NCI-H1436 (cell line): Measurements from ENCODE around the gene BICRA.
A peak's percentile ranks its signal among the peaks of the same experiment; 100 is the strongest.
"Not testable (repeated sequence)": the region's sequence is repeated elsewhere in the genome, so short reads cannot be mapped to it uniquely, and the experiment has no call there.

Experiments
- DNase-seq: peaks from one replicate; lab custom pipeline; 2025; lab: John Stamatoyannopoulos, UW

The BICRA gene

DNA sequence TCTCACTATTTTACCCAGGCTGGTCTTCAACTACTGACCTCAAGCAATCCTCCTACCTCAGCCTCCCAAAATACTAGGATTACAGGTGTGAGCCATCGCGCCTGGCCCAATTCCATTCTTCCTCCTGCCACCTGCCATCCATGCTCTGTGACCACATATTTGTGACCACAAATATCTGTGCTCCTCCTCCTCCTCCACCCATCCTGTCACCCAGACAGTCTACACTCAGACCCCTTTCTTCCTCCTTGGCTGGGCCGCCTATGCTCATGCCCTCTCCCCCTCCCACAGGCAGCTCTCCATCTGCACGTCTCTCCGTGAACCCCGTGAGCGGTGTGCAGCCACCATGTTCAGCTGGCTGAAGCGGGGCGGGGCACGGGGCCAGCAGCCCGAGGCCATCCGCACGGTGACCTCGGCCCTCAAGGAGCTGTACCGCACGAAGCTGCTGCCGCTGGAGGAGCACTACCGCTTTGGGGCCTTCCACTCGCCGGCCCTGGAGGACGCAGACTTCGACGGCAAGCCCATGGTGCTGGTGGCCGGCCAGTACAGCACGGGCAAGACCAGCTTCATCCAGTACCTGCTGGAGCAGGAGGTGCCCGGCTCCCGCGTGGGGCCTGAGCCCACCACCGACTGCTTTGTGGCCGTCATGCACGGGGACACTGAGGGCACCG, 107.5 kb downstream of the BICRA start:
- DNase-seq, result no peak

DNA sequence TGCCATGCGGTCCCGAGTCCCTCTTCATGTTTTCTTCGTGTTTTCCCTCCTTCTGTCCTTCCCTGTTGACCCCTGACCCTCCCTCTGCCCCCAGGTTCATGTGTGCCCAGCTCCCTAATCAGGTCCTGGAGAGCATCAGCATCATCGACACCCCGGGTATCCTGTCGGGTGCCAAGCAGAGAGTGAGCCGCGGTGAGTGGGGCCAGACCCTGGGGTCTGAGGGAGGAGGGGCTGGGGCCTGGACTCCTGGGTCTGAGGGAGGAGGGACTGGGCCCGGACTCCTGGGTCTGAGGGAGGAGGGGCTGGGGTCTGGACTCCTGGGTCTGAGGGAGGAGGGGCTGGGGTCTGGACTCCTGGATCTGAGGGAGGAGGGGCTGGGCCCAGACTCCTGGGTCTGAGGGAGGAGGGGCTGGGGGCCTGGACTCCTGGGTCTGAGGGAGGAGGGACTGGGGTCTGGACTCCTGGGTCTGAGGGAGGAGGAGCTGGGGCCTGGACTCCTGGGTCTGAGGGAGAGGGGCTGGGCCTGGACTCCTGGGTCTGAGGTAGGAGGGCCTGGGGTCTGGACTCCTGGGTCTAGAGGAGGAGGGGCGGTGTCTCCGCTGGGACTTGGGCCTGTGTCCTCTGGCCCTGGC, 109.6 kb downstream of the BICRA start:
- DNase-seq, result not testable (repeated sequence)

- no peak for DNase-seq
These were observed 110.3 kb downstream of the BICRA start for GRCh38 chr19:47719047-47719859.

DNA sequence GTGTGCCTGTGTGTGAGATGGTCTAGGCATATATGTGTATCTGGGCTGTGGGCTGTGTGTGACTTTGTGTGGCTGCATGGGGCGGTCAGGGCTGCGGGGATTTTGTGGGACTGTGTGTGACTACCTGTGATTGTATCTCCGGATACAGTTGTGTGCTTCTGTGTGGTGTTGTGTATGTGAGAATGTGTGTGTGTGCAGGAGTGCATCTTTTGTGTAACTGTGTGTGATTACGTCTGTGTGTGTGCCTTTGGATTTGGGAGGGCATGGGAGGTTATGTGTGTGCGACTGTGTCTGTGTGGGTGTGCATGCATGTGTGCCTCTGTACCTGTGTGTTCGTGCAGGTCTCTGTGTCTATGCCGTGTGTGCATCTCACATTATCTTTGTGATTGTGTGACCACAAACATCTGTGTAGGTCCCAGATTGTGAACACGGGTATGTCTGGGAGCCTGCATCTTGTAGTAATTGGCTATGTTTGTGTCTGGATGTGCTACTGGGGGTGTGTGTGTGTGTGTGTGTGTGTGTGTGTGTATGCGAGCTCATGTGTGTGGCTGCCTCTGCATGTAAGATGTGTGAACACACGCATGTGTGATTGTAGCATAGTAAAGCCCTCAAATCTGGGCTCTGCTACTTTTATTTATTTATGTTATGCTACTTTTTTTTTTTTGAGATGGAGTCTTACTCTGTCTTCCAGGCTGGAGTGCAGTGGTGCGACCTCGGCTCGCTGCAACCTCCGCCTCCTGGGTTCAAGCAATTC, 111.9 kb downstream of the BICRA start:
- DNase-seq, result no peak

DNA sequence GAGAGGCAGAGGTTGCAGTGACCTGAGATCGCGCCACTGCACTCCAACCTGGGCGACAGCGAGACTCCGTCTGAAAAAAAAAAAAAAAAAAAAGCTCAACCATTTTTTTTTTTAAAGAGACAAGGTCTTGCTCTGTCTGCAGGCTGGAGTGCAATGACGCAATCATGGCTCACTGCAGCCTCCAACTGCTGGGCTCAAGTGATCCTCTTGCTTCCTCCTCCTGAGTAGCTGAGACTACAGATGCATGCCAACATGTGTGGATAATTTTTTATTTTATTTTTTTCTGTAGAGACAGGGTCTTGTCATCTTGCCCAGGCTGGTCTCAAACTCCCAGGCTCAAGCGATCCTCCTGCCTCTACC, 114.6 kb downstream of the BICRA start:
- DNase-seq, result peak; percentile 20

DNA sequence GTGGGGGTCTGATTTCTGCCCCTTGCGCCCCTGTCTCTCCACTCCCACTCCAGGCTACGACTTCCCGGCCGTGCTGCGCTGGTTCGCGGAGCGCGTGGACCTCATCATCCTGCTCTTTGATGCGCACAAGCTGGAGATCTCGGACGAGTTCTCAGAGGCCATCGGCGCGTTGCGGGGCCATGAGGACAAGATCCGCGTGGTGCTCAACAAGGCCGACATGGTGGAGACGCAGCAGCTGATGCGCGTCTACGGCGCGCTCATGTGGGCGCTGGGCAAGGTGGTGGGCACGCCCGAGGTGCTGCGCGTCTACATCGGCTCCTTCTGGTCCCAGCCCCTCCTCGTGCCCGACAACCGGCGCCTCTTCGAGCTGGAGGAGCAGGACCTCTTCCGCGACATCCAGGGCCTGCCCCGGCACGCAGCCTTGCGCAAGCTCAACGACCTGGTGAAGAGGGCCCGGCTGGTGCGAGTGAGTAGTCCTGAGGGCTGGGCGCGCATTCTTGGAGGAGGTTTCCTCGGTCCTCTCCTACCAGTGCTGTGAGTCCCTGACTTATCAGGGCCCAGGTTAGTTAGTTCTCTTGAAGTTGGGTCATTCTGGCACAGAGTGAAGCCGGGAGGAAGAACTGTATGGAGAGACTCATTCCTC, 116.9 kb downstream of the BICRA start:
- DNase-seq, result no peak

DNA sequence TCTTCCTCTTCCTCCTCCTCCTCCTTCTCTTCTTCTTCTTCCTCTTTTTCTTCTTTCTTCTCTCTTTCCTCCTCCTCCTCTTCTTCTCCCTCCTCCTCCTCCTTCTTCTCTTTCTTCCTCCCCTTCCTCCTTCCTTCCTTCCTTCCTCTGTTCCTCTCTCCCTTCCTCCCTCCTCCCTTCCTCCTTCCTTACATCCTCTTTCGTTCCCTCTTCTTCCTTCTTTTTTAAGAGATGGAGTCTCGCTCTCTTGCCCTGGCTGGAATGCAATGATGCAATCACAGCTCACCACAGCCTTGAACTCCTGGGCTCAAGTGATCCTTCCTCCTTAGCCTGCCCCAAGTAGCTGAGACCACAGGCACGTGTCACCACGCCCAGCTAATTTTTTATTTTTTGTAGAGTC, 117.5 kb downstream of the BICRA start:
- no peak for DNase-seq

DNA sequence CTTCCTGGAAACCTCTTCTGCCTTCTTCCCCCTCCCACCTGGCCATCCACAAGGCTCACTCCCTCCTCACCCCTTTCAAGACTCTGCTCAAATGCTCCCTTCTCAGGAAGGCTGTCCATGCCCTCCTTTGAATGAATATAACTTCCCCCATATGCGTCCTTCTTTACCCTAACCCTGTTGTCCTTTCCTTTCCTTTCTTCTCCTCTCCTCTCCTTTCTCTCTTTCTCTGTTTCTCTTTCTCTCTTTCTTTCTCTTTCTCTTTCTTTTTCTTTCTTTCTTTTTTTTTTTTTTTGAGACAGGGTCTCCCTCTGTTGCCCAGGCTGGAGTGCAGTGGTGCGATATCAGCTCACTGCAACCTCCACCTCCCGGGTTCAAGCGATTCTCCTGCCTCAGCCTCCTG, 119.4 kb downstream of the BICRA start:
- not testable (repeated sequence) for DNase-seq

GRCh38 chr19:47729468-47729798, 120.5 kb downstream of the BICRA start:
- no peak for DNase-seq

- DNase-seq, result peak; percentile 9
These were observed 121.0 kb downstream of the BICRA start for GRCh38 chr19:47729799-47730520.

GRCh38 chr19:47730521-47730889, 121.6 kb downstream of the BICRA start:
- no peak for DNase-seq

- no peak for DNase-seq
These were observed 122.0 kb downstream of the BICRA start for GRCh38 chr19:47730910-47731309.

DNA sequence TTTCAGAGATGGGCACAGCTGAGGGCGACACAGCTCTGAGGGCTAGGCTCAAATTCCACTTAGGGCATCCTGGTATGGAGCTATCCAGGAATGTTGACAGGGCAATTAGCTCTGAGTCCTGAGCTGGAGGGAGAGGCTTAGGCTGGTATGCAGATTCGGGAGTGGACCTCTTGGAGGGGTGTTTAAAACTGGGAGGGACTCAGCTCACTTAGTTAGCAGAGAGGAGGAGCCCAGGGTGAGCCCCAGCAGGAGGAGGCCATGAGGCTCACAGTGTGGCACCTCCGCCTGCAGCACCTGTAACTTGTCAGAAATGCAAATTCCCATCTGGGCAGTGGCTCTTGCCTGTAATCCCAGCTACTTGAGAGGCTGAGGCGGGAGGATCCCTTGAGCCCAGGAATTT, 126.2 kb downstream of the BICRA start:
- no peak for DNase-seq

DNA sequence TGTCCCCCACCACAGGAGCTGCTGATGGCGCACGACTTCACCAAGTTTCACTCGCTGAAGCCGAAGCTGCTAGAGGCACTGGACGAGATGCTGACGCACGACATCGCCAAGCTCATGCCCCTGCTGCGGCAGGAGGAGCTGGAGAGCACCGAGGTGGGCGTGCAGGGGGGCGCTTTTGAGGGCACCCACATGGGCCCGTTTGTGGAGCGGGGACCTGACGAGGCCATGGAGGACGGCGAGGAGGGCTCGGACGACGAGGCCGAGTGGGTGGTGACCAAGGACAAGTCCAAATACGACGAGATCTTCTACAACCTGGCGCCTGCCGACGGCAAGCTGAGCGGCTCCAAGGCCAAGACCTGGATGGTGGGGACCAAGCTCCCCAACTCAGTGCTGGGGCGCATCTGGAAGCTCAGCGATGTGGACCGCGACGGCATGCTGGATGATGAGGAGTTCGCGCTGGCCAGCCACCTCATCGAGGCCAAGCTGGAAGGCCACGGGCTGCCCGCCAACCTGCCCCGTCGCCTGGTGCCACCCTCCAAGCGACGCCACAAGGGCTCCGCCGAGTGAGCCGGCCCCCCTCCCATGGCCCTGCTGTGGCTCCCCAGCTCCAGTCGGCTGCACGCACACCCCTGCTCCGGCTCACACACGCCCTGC, 132.1 kb downstream of the BICRA start:
- no peak for DNase-seq

- DNase-seq, result no peak
These were observed 132.7 kb downstream of the BICRA start for GRCh38 chr19:47741544-47742140.

DNA sequence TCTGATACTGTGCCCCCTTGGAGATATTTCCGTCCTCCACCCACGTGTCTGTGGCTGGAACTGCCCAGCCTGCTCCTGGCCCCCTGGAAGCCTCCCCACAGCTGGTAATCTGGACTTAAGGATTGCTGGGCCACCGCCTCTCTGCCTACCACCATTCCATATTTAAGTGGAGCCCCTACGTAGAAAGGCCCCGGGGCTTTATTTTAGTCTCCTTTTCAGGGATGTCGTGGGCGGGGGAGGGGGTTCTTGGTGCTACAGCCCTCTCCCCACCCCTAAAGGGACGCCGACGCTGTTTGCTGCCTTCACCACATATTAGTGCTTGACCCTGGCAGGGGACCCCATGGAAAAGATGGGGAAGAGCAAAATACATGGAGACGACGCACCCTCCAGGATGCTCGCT, 133.7 kb downstream of the BICRA start:
- DNase-seq, result no peak

GRCh38 chr19:47745010-47745901, 136.3 kb downstream of the BICRA start, which contains the start of gene NOP53:
Gene NOP53, plus strand, starts transcription at chr19:47745546. Its CDS starts 14 bp downstream, at chr19:47745560.
- peak; percentile 97 for DNase-seq

- DNase-seq, result not testable (repeated sequence)
These were observed 137.2 kb downstream of the BICRA start for GRCh38 chr19:47746129-47746528.

GRCh38 chr19:47749326-47749725, 140.4 kb downstream of the BICRA start:
- no peak for DNase-seq
